Activated CD4-positive, alpha-beta T cell treated with anti-CD3 and anti-CD28 coated beads for 36 hours (primary cell): ENCODE measurements around the gene SHCBP1L. TPM values are rescaled to one million over a fixed set of nuclear protein-coding genes. Genes with fewer than 3 reads are reported as not detected.
"Not testable (repeated sequence)": the region's sequence is repeated elsewhere in the genome, so short reads cannot be mapped to it uniquely, and the experiment has no call there.

Source experiments
- ATAC-seq: fragments of 200-7000 bp; cut with Tn5 transposase; one replicate; pipeline ENCODE4 v1.10.0; 2021; ENCODE audit warnings: mild to moderate bottlenecking, moderate library complexity
- CTCF ChIA-PET: fragments of 350-600 bp; sonication (Branson Sonifier 250); formaldehyde crosslinking; loops from one replicate; lab custom pipeline; 2021; ENCODE audit warnings: antibody characterized with exemption; lab: Charles Lee
- POLR2A ChIA-PET: fragments of 350-600 bp; sonication (Branson Sonifier 250); formaldehyde crosslinking; loops from one replicate; lab custom pipeline; 2021; ENCODE audit warnings: antibody characterized with exemption, inconsistent platforms; lab: Charles Lee
- DNase-seq: peaks from one replicate; pipeline ENCODE4 v3.0.0-alpha.2; 2020
- H3K27ac Mint-ChIP-seq: one replicate; pipeline ENCODE4 v1.8.0; 2021; ENCODE audit warnings: mixed read lengths
- H3K27me3 Mint-ChIP-seq: one replicate; pipeline ENCODE4 v1.8.0; 2021; ENCODE audit warnings: mixed read lengths
- H3K36me3 Mint-ChIP-seq: one replicate; pipeline ENCODE4 v1.8.0; 2021; ENCODE audit warnings: low read depth, mixed read lengths
- H3K4me1 Mint-ChIP-seq: one replicate; pipeline ENCODE4 v1.8.0; 2021; ENCODE audit warnings: mixed read lengths
- H3K4me3 Mint-ChIP-seq: one replicate; pipeline ENCODE4 v1.8.0; 2021; ENCODE audit warnings: mild to moderate bottlenecking, moderate library complexity, mixed read lengths
- H3K9me3 Mint-ChIP-seq: one replicate; pipeline ENCODE4 v1.8.0; 2021; ENCODE audit warnings: low read depth, mixed read lengths
- intact Hi-C, 2 experiments: fragments of 100-400 bp; cut with DNase I in 1 of 2; cut with micrococcal nuclease in 1 of 2; formaldehyde crosslinking; loops; one replicate each; pipeline versions ENCODE4 v1.14.2 to v1.15.1; 2022 to 2024; cut with DNase I, micrococcal nuclease
- total RNA-seq, 2 experiments: library from RNA; stranded (reverse); gene quantifications; one replicate each; pipeline ENCODE4 v1.2.3, GENCODE V29; 2021

The SHCBP1L gene
- total RNA-seq, 2 experiments from 2014 or later: not detected

DNA sequence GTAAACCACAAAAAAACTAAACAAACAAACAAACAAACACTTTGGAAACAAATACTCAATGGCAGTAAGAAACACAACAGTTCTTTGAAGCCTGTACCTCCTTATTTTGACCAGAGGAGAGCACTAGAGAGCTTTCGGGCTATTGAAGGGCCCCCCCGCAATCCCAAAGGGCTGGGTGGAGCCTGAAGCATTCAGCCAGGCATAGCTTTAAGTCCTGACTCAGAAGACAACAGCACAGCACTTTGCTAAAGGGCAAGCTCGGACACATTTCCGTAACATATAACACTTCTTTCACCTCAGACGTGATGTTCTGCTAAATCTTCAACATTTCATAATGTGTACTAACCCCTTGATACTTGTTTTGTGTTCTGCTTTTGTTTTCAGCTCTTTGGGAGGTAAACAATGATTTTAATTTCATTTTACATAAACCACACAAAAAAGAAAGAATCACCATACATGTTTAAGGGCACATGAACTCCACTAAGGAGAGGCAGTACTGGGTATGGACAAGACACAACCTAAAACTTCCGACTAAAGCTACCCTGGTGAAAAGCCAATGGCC lies 9.7 kb upstream of the SHCBP1L start:
- intact Hi-C loops: loop anchor here (1.0 to 10.0 kb wide), 5 partner anchors 60 to 320 kb away; partner anchors contain the start of genes LAMC1 (in 2 of the 2) and LAMC2 (in 1 of the 2)
- Mint-ChIP-seq H3K27ac (no peak overlapping the region), H3K9me3 (no peaks in the 10 kb centered on the region), H3K36me3 (no peaks in the 10 kb centered on the region), H3K4me1 (no peaks in the 10 kb centered on the region), H3K4me3 (no peak overlapping the region), H3K27me3 (peaks cover 9% of the 10 kb centered on the region)
- ChIA-PET CTCF (interaction anchor here (0.5 to 1.4 kb wide), 9 partner anchors 13 to 725 kb away, joined by 3 to 10 read pairs (median 3); no protein-coding TSS in a partner anchor), POLR2A (no interaction called here)
- peak; percentile 60 for DNase-seq
- ATAC-seq: peak; percentile 92

DNA sequence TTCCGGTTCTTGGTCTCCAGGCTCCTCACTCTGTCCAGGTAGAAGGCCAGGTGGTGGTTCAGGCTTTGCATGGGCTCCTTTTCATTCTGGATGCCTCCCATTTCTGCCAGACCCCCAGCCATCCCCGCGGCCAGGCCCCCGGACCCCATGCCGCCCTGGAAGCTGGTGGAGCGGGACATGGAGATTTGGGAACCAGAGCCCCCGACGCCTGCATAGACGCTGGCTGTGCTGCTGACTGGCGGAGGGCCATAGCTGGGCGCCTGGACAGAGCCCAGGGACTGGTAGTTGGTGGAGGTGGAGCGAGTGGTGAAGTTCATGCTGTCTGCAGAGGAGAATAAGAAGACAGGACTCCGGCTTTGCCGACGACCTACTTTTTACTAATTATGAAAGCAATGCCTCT lies 7.1 kb upstream of the SHCBP1L start:
- Mint-ChIP-seq H3K4me1 (no peaks in the 10 kb centered on the region), H3K9me3 (no peaks in the 10 kb centered on the region), H3K4me3 (no peak overlapping the region), H3K36me3 (no peaks in the 10 kb centered on the region), H3K27ac (no peak overlapping the region), H3K27me3 (peaks cover 17% of the 10 kb centered on the region)
- DNase-seq: no peak
- ChIA-PET CTCF (no interaction called here), POLR2A (no interaction called here)
- no peak for ATAC-seq
- intact Hi-C loops: loop anchor here (5.0 to 10.0 kb wide), 4 partner anchors 62 to 322 kb away; partner anchors contain the start of genes LAMC1 (in 2 of the 2) and LAMC2 (in 1 of the 2)

DNA sequence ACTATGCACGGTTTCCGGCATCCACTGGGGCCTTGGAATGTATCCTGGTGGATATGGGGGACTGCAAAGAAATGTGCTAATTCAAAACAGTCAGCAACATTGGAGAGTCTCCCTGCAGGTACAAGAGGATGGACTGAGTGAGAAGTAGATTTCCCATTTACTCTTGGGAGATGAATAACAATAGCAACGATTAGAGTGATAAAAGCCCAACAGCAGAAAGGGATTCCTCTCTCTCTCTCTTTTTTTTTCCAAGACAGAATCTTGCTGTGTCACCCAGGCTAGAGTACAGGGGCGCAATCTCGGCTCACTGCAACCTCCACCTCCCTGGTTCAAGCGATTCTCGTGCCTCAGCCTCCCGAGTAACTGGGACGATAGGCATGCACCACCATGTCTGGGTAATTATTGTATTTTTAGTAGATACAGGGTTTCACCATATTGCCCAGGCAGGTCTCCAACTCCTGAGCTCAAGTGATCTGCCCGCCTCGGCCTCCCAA lies 5.0 kb upstream of the SHCBP1L start:
- H3K27me3 Mint-ChIP-seq: peaks cover 27% of the 10 kb centered on the region
- H3K4me1 Mint-ChIP-seq: no peaks in the 10 kb centered on the region
- DNase-seq: no peak
- CTCF ChIA-PET: interaction anchor here (0.6 kb wide), 1 partner anchor 171 kb away, joined by 4 read pairs; no protein-coding TSS in a partner anchor
- intact Hi-C loops: no loop called here
- H3K4me3 Mint-ChIP-seq: no peak overlapping the region
- no peak for ATAC-seq
- POLR2A ChIA-PET: no interaction called here
- no peaks in the 10 kb centered on the region for H3K36me3 Mint-ChIP-seq
- H3K9me3 Mint-ChIP-seq: no peaks in the 10 kb centered on the region
- H3K27ac Mint-ChIP-seq: no peak overlapping the region

DNA sequence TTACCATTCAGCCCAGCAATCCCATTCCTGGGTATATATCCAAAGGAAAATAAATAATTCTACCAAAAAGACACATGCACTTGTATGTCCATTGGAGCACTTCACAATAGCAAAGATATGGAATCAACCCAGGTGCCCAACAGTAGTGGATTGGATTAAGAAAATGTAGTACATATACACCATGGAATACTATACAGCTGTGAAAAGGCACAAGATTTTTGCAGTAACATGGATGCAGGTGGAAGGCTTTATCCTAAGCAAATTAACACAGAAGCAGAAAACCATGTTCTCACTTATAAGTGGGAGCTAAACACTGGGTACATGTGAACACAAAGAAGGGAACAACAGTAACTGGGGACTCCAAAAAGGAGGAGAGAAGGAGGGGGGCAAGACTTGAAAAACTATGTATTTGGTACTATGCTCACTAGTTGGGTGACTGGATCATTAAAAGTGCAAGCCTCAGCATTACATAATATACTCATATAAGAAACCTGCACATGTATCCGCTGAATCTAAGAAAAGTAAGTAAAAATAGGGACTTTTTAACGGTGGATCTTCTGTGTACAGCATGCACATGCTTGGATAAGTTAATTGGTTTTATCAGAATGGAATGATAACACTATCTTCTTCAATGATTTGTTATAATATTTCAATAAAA lies 3.9 kb upstream of the SHCBP1L start:
- no peak overlapping the region for H3K4me3 Mint-ChIP-seq
- no peaks in the 10 kb centered on the region for H3K36me3 Mint-ChIP-seq
- H3K27me3 Mint-ChIP-seq: peaks cover 30% of the 10 kb centered on the region
- intact Hi-C loops: no loop called here
- ATAC-seq (no peak), DNase-seq (no peak)
- POLR2A ChIA-PET: no interaction called here
- no peaks in the 10 kb centered on the region for H3K4me1 Mint-ChIP-seq
- H3K27ac Mint-ChIP-seq: no peak overlapping the region
- no peaks in the 10 kb centered on the region for H3K9me3 Mint-ChIP-seq
- CTCF ChIA-PET: no interaction called here

DNA sequence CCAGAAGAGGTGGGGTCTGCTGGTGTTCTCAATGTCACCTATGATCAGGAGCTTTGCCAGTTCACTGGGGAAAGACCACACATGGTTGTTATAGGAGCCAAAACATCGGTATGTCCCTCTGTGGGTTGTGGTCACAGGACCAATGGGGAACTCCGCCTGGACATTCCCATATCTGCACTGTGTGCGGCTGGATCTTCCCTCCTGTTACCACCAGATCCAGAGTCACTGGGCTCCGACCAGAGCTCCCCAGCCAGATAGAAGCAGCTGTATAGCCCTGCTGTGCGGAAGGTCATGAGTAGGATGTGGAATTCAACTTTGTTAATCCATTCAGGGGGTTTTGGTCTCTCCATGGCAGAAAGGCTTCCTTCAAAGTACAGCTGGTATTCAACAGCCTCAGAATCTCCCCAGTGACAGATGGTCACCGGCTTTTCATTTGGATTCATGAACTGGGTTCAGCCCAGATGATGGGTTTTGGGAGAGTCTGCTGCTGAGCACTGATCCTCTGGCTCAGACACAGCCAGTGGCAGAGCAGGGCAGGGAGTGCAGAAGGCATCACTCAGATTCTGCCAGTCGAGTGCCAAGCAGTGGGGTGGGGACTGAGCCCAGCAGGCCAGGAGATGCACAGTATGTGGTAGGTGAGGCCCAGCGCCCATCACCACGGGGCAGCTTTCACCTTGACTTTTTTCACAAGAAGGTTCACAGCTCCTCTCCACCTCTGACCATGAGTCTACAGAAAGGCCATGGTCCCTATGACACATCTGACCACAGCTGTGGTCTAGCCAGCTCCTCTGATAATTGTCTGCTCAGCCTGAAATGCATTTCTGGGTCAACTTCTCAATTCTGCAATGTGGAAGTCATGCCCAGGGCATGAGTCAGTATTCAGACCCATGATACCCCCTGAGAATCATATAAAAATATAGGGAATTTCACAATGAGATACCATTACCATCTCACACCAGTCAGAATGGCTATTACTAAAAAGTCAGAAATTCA lies 2.9 kb upstream of the SHCBP1L start:
- no peaks in the 10 kb centered on the region for H3K9me3 Mint-ChIP-seq
- DNase-seq: no peak
- H3K36me3 Mint-ChIP-seq: no peaks in the 10 kb centered on the region
- peaks cover 30% of the 10 kb centered on the region for H3K27me3 Mint-ChIP-seq
- ATAC-seq: no peak
- intact Hi-C loops: no loop called here
- H3K27ac Mint-ChIP-seq: no peak overlapping the region
- ChIA-PET CTCF (interaction anchor here (1.1 kb wide), 1 partner anchor 68 kb away, joined by 3 read pairs; no protein-coding TSS in a partner anchor), POLR2A (no interaction called here)
- no peak overlapping the region for H3K4me3 Mint-ChIP-seq
- no peaks in the 10 kb centered on the region for H3K4me1 Mint-ChIP-seq

DNA sequence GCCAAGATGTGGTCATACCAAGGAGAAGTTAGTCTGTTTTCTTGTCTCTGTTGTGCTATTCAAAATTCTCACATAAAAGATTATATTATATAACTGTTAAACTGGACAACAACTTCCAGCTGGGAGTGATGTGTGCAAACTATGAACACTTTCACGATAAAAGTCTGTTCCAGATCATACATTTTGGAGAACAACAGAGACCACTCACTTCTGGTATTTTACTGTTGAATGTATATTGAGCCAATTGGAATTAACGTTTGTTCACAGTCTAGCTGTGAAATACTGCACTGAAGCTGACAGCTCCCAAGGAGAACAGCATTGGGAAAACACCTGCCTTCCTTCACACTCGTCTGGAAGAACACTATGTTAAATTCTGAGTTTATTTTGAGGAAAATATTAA lies 860 bp upstream of the SHCBP1L start:
- H3K4me1 Mint-ChIP-seq: no peaks in the 10 kb centered on the region
- H3K27ac Mint-ChIP-seq: no peak overlapping the region
- H3K9me3 Mint-ChIP-seq: no peaks in the 10 kb centered on the region
- ChIA-PET POLR2A (no interaction called here), CTCF (no interaction called here)
- H3K27me3 Mint-ChIP-seq: peaks cover 25% of the 10 kb centered on the region
- no peak for DNase-seq
- intact Hi-C loops: no loop called here
- no peak for ATAC-seq
- H3K4me3 Mint-ChIP-seq: no peak overlapping the region
- H3K36me3 Mint-ChIP-seq: no peaks in the 10 kb centered on the region

DNA sequence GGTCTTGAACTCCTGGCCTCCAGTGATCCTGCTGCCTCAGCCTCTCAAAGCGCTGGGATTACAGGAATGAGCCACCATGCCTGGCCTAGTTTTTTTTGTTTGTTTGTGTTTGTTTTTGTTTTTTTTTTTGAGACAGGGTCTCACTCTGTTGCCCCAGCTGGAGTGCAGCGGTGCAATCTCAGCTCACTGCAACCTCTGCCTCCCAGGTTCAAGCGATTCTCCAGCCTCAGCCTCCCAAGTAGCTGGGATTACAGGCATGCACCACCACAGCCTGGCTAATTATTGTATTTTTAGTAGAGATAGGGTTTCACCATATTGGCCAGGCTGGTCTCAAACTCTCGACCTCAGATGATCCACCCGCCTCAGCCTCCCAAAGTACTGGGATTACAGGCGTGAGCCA lies 9.6 kb downstream of the SHCBP1L start:
- DNase-seq, H3K4me3 Mint-ChIP-seq, POLR2A ChIA-PET, ATAC-seq, H3K9me3 Mint-ChIP-seq, H3K4me1 Mint-ChIP-seq, H3K27ac Mint-ChIP-seq, intact Hi-C loops, H3K36me3 Mint-ChIP-seq: not testable (repeated sequence)
- CTCF ChIA-PET: interaction anchor here (0.8 kb wide), 1 partner anchor 257 kb away, joined by 3 read pairs; no protein-coding TSS in a partner anchor
- H3K27me3 Mint-ChIP-seq: peaks cover 15% of the 10 kb centered on the region

DNA sequence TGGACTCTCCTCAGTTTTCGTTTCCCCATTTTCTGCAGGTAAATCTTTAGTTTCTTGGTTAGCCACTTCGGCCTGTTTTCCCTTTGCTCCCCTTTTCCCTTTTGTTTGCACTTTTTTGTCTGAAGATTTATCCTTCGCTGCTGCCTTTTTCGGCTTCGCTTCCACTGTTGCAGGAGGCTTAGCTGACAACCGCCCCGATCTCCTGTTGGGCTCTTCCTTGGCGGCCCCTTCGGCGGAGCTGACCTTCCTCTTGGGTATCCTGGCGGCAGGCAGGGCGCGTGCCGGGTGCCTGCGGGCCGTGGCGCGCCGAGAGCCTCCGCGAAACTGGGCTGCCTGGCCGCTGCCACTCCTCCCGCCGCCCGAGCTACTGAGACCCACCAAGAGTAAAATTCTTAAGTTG lies 10.8 kb downstream of the SHCBP1L start:
- POLR2A ChIA-PET, CTCF ChIA-PET, DNase-seq, H3K36me3 Mint-ChIP-seq, intact Hi-C loops, H3K4me3 Mint-ChIP-seq, ATAC-seq, H3K9me3 Mint-ChIP-seq, H3K4me1 Mint-ChIP-seq, H3K27ac Mint-ChIP-seq: not testable (repeated sequence)
- peaks cover 19% of the 10 kb centered on the region for H3K27me3 Mint-ChIP-seq

DNA sequence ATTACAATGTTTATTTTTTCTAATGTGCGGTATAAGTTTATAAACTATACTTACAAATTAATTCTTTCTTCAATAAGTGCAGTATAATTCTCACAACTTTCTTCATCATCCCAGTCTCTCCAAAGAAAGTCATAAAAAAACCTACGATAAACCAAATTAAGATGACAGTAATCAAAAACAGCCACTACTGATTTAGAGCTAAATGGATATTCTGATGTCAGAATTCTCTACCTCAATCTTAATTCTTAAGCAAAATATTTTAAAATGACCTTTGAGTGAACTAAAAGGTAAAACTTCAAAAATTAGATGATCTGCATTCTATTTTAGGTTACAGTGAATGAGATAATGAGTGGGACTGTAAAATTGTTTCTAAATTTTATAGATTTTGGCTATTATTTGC lies 13.6 kb downstream of the SHCBP1L start:
- POLR2A ChIA-PET: no interaction called here
- DNase-seq: no peak
- Mint-ChIP-seq H3K27ac (no peak overlapping the region), H3K27me3 (peaks cover 23% of the 10 kb centered on the region), H3K4me1 (no peaks in the 10 kb centered on the region), H3K4me3 (no peak overlapping the region), H3K9me3 (peaks cover 9% of the 10 kb centered on the region), H3K36me3 (no peaks in the 10 kb centered on the region)
- intact Hi-C loops: no loop called here
- CTCF ChIA-PET: interaction anchor here (0.6 kb wide), 1 partner anchor 27 kb away, joined by 3 read pairs; no protein-coding TSS in a partner anchor
- ATAC-seq: no peak

DNA sequence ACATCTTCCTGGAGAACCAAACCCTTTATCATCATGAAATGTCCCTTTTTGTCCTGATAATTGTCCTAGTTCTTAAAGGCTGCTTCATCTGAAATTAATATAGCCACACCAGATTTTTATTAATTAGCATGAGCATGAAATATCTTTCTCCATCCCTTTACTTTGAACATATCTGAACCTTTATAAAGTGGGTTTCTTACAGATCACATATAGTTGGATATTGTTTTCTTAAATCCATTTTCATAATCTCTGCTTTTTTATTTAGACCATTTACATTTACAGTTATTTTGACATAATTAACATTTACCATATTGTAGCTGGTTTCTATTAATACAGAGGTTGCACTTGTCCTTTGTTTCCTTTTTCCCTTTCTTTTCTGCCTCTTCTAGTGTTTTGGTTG lies 17.2 kb downstream of the SHCBP1L start:
- ChIA-PET POLR2A (no interaction called here), CTCF (no interaction called here)
- Mint-ChIP-seq H3K27me3 (peaks cover 24% of the 10 kb centered on the region), H3K36me3 (no peaks in the 10 kb centered on the region), H3K4me1 (no peaks in the 10 kb centered on the region), H3K9me3 (peaks cover 12% of the 10 kb centered on the region), H3K27ac (no peak overlapping the region), H3K4me3 (no peak overlapping the region)
- DNase-seq (no peak), ATAC-seq (no peak)
- intact Hi-C loops: no loop called here

DNA sequence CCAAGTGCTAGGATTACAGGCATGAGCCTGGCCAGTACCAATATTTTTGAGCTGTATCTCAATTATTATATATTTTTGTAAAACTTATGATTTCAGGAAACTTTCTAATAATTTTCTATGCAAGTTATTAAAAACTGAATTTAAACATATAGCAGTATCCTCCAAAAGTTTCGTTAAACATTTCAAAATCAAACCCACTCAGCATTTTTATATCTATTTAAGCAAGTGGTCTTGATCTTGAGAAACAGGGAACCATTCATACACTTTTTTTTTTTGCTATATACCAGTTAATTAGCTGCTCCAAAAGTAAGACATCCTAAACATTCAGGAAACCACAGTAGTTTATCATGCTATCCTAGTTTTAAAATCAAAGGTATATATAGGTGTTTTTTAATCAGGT lies 22.0 kb downstream of the SHCBP1L start:
- H3K4me1 Mint-ChIP-seq: no peaks in the 10 kb centered on the region
- H3K9me3 Mint-ChIP-seq: peaks cover 8% of the 10 kb centered on the region
- intact Hi-C loops: no loop called here
- DNase-seq (no peak), ATAC-seq (no peak)
- H3K27ac Mint-ChIP-seq: no peak overlapping the region
- no peaks in the 10 kb centered on the region for H3K36me3 Mint-ChIP-seq
- ChIA-PET POLR2A (interaction anchor here (0.6 kb wide), 1 partner anchor 399 kb away, joined by 3 read pairs; no protein-coding TSS in a partner anchor), CTCF (no interaction called here)
- peaks cover 18% of the 10 kb centered on the region for H3K27me3 Mint-ChIP-seq
- no peak overlapping the region for H3K4me3 Mint-ChIP-seq
